Measurements from ENCODE around the gene LAMC2.

The LAMC2 gene

DNA sequence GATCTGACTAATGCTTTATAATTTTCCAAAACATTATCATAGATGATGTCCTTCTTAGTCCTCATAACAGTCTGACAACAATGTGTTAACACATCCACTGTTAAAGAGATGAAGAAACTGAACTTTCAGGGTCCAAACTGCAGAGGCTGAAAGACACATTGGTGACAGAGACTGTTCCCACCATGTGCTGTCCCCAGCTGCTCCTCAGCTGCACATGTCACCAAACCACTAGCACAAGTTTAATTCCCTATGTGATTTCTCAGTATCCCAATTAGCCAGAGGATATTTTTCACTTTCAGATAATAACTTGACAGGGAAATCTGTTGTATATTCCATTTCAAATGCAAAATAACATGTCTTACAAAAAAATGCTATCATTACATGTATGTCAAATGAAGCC lies 24.6 kb downstream of the LAMC2 start:
- TF ChIP-seq ZFX (IDR thresholded peaks at IDR 0.05) = no peak
- TF ChIP-seq, protein P1, sequence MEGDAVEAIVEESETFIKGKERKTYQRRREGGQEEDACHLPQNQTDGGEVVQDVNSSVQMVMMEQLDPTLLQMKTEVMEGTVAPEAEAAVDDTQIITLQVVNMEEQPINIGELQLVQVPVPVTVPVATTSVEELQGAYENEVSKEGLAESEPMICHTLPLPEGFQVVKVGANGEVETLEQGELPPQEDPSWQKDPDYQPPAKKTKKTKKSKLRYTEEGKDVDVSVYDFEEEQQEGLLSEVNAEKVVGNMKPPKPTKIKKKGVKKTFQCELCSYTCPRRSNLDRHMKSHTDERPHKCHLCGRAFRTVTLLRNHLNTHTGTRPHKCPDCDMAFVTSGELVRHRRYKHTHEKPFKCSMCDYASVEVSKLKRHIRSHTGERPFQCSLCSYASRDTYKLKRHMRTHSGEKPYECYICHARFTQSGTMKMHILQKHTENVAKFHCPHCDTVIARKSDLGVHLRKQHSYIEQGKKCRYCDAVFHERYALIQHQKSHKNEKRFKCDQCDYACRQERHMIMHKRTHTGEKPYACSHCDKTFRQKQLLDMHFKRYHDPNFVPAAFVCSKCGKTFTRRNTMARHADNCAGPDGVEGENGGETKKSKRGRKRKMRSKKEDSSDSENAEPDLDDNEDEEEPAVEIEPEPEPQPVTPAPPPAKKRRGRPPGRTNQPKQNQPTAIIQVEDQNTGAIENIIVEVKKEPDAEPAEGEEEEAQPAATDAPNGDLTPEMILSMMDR (conservative IDR thresholded peaks at IDR 0.05) = no peak
- no peak overlapping the region for H3K27ac ChIP-seq

DNA sequence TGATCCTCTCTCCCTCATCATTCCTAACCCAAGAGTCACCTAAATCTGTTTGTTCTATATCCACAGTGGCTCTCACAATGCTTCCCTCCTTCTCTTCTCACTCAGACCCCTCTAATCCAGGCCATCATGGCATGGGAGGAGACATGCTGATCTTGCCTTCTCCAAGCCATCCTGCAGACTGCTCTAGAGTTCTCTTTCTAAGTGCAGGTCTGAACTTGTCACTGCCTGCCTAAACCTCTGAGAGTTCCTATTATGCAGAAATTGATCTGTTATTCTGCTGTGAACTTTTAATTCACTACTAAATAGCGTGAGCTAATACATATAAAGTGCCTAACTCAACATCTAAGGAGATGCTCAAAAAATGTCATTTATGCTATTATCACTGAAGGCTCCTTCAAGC lies 26.8 kb downstream of the LAMC2 start:
- H3K27ac ChIP-seq = no peak overlapping the region
- TF ChIP-seq ZFX (IDR thresholded peaks at IDR 0.05) = no peak
- TF ChIP-seq, protein P1 (conservative IDR thresholded peaks at IDR 0.05) = no peak

DNA sequence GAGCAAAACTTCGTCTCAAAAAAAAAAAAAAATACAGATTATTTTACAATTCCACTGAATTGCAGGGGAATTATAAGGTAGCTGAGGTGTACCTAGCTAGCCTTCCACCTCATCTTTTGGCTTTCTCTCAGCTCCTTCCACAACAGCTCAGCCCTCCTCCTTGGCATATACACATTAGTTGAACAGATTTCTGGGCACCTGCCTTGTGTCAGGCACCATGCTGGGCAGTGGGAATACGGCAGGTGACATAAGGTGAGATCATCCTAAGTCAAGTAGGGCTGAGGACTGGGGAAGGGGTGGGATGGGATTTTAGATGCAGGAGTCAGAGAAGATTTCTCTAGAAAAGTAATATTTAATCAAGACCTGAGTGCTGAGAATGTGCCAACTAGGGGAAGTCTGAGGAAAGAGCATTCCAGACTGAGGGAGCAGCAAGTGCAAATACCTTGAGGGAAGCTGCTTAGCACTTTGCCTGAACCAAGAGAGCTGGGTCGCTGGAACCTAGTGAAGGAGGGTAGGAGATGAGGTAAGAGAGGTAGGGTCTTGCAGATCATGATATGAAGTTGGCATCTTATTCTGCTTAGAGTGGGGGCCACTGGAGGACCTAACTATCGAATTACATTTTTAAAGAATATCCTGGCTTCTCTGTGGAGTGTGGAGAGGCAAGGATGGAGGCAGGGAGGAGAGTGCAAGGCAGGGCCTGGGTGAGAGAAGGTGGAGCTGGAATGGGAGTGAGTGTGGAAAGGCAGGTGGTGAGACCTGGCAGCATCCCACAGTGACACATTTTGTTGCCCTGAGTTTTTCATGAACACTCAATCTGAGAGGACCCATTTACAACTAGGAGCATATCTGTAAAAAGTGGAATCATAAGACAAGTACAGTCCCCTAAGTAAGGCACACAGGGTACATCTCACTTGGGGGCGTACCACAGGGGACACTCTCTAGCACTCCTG lies 28.2 kb downstream of the LAMC2 start:
- TF ChIP-seq, protein P1 (conservative IDR thresholded peaks at IDR 0.05) = no peak
- no peak for TF ChIP-seq ZFX (IDR thresholded peaks at IDR 0.05)
- H3K27ac ChIP-seq = no peak overlapping the region

DNA sequence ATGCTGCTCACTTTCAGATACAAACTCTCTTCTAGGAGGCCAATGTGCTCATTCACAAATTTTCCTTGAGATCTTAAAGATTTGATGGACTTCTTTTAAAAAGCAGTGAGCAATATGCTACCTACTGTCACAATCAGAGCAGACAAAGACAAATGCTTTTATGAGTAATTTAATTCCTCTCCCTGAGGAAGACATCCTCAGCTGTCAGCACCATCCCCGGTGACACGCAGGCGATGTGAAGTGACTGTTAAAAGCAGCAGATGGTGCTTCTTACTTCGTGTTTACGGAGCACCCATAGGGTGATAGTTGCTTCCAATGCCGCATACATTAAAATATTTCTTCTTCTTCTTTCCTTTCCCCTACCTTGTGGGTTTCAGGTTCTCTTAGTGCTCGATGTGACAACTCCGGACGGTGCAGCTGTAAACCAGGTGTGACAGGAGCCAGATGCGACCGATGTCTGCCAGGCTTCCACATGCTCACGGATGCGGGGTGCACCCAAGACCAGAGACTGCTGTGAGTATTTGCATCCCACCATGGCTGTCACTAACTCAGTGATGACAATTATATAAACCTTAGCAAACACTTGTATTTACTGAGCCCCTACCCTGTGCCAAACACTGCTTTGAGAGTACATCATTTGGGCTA lies 29.1 kb downstream of the LAMC2 start:
- no peak overlapping the region for H3K27ac ChIP-seq
- TF ChIP-seq ZFX (IDR thresholded peaks at IDR 0.05) = no peak
- TF ChIP-seq, protein P1 (conservative IDR thresholded peaks at IDR 0.05) = no peak

DNA sequence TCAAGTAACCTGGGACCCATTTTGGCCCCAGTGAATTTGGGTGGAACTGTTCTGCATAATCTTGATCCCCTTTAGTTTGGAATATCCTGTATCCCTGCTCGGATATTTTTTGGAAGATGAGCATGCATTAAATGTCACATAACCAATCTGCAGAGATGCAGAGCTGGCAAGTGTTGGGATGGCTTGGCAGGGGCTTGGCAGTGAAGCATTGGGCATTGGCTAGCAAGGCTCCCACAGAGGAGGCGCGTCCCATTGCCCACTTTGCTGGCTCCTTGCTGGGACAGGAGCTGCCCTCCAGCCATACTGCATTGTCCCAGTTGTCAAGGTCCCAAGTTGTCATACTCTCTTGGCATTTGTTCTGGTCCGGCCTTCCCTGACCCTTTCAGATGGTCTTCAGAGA lies 29.9 kb downstream of the LAMC2 start:
- H3K27ac ChIP-seq = no peak overlapping the region
- TF ChIP-seq, protein P1 (conservative IDR thresholded peaks at IDR 0.05) = no peak

DNA sequence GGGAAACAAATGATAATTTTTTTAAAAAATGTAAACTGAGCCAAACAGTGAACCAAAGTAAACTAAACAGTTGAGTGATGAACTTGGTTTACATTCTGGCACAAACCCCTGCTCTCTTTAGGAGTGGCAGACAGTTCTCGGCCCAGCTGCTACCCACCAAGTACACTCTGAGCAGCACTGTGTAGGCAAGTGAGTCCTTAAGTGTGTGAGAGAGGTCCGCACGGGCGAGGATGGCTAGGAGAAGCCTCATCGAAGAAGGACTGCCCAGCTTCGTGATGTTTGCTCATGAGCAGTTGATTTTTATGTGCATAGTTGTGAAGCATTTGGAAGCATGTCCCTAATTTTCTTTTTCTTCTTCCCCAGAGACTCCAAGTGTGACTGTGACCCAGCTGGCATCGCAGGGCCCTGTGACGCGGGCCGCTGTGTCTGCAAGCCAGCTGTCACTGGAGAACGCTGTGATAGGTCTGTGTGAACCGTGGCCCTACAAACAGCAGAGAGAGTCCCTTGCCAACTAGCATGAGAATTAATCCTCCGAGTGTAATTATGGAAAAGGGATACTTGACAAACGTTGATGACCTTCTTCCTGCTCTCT lies 32.1 kb downstream of the LAMC2 start:
- peak overlapping the region; percentile 3; the same call in 1 of the 2 replicates for H3K27ac ChIP-seq

More for the DNA sequence above, 32.1 kb downstream of the LAMC2 start:
- TF ChIP-seq ZFX (IDR thresholded peaks at IDR 0.05) = no peak
- TF ChIP-seq, protein P1 (conservative IDR thresholded peaks at IDR 0.05) = no peak
